Hepatocyte (in vitro differentiated cells): Measurements from ENCODE around the gene KCNMA1. TPM values are rescaled to one million over a fixed set of nuclear protein-coding genes. Genes with fewer than 3 reads are reported as not detected.

Source experiments
- DNase-seq: peaks from one replicate; pipeline ENCODE4 v3.0.0-alpha.2; 2016; ENCODE audit warnings: low spot score
- H2AFZ ChIP-seq: fragments of 200-600 bp; sonication (generic); 2 replicates; pipeline ENCODE4 v1.6.0; 2016; ENCODE audit warnings: antibody characterized with exemption, mild to moderate bottlenecking
- H3K27ac ChIP-seq: fragments of 200-600 bp; sonication (generic); 2 replicates; pipeline ENCODE4 v1.5.1; 2016; ENCODE audit warnings: mild to moderate bottlenecking
- H3K27me3 ChIP-seq: fragments of 200-600 bp; sonication (generic); 2 replicates; pipeline ENCODE4 v1.6.1; 2016
- H3K36me3 ChIP-seq: fragments of 200-600 bp; sonication (generic); replicated peaks from 2 replicates; pipeline ENCODE4 v1.5.1; 2016; ENCODE audit warnings: low read depth; ENCODE audit not compliant: insufficient read depth
- H3K4me1 ChIP-seq: fragments of 200-600 bp; sonication (generic); 2 replicates; pipeline ENCODE4 v1.5.1; 2016; ENCODE audit warnings: mild to moderate bottlenecking, moderate library complexity; ENCODE audit not compliant: insufficient read depth
- H3K4me2 ChIP-seq: fragments of 200-600 bp; sonication (generic); 2 replicates; pipeline ENCODE4 v1.6.0; 2016
- H3K4me3 ChIP-seq: fragments of 200-600 bp; sonication (generic); 2 replicates; pipeline ENCODE4 v1.5.1; 2016; ENCODE audit warnings: mild to moderate bottlenecking
- H3K79me2 ChIP-seq: fragments of 200-600 bp; sonication (generic); 2 replicates; pipeline ENCODE4 v1.6.0; 2017; ENCODE audit warnings: mild to moderate bottlenecking
- H3K9me2 ChIP-seq: fragments of 200-600 bp; sonication (generic); replicated peaks from 2 replicates; pipeline ENCODE4 v1.6.0; 2017; ENCODE audit warnings: mild to moderate bottlenecking; ENCODE audit not compliant: insufficient read depth
- H3K9me3 ChIP-seq: fragments of 200-600 bp; sonication (generic); 2 replicates; pipeline ENCODE4 v1.5.1; 2016; ENCODE audit warnings: low read depth, mild to moderate bottlenecking
- H4K20me1 ChIP-seq: fragments of 200-600 bp; sonication (generic); 2 replicates; pipeline ENCODE4 v1.6.0; 2016; ENCODE audit warnings: mild to moderate bottlenecking; ENCODE audit not compliant: insufficient read depth, poor library complexity, severe bottlenecking
- EZH2 ChIP-seq: fragments of 200-600 bp; sonication (generic); IDR thresholded peaks from 2 replicates; pipeline ENCODE4 v1.6.1; 2016; ENCODE audit warnings: antibody characterized with exemption, mild to moderate bottlenecking, borderline replicate concordance
- EZH2phosphoT487 ChIP-seq: fragments of 200-600 bp; sonication (generic); IDR thresholded peaks from one replicate; pipeline ENCODE4 v1.6.1; 2018; ENCODE audit warnings: antibody characterized with exemption, mild to moderate bottlenecking, low read depth, moderate library complexity; ENCODE audit not compliant: unreplicated experiment, severe bottlenecking
- WGBS: methylation state at CpG from one replicate; pipeline ENCODE4 v1.1.6; 2016; ENCODE audit warnings: low lambda C conversion rate; ENCODE audit errors: missing lambda C conversion rate; 5-methylcytosine and 5-hydroxymethylcytosine counted together
- polyA plus RNA-seq: library from polyadenylated mRNA; unstranded; fragments of >200 nt; fragmentation: Nextera tagmentation; extraction: Ambion mirVana; gene quantifications from 2 replicates; pipeline ENCODE4 v1.2.1, GENCODE V29; 2016
- total RNA-seq: library from RNA; depleted of rRNA; stranded (reverse); fragments of >200 nt; gene quantifications from 2 replicates; pipeline ENCODE4 v1.2.3, GENCODE V29; 2014
- TF ChIP-seq, protein P1 (sequence below): fragments of 200-600 bp; sonication (generic); IDR thresholded peaks from 2 replicates; pipeline ENCODE4 v1.5.1; 2016; ENCODE audit warnings: antibody characterized with exemption, mild to moderate bottlenecking; ENCODE audit not compliant: poor library complexity

Gene KCNMA1
- total and polyA plus RNA-seq, 2 experiments from 2014 or later = 42.6 to 73.3 TPM

GRCh38 chr10:77244746-77245145 lies 392.9 kb downstream of the KCNMA1 start:
- TF ChIP-seq EZH2 (no peak), EZH2phosphoT487 (no peak)
- TF ChIP-seq, protein P1, sequence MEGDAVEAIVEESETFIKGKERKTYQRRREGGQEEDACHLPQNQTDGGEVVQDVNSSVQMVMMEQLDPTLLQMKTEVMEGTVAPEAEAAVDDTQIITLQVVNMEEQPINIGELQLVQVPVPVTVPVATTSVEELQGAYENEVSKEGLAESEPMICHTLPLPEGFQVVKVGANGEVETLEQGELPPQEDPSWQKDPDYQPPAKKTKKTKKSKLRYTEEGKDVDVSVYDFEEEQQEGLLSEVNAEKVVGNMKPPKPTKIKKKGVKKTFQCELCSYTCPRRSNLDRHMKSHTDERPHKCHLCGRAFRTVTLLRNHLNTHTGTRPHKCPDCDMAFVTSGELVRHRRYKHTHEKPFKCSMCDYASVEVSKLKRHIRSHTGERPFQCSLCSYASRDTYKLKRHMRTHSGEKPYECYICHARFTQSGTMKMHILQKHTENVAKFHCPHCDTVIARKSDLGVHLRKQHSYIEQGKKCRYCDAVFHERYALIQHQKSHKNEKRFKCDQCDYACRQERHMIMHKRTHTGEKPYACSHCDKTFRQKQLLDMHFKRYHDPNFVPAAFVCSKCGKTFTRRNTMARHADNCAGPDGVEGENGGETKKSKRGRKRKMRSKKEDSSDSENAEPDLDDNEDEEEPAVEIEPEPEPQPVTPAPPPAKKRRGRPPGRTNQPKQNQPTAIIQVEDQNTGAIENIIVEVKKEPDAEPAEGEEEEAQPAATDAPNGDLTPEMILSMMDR = no peak
- no peaks in the 10 kb centered on the region for H3K9me3 ChIP-seq
- H3K4me2 ChIP-seq = no peak overlapping the region
- no peaks in the 10 kb centered on the region for H3K9me2 ChIP-seq
- H3K4me1 ChIP-seq = peaks cover 65% of the 10 kb centered on the region
- no peak overlapping the region for H3K27ac ChIP-seq
- WGBS = 50% methylated on average over 2 of the region's 2 CpGs
- H3K4me3 ChIP-seq = no peak overlapping the region
- no peaks in the 10 kb centered on the region for H4K20me1 ChIP-seq
- no peaks in the 10 kb centered on the region for H3K79me2 ChIP-seq
- H3K36me3 ChIP-seq = no peaks in the 10 kb centered on the region
- no peak for DNase-seq
- no peak overlapping the region for H2AFZ ChIP-seq
- H3K27me3 ChIP-seq = no peaks in the 10 kb centered on the region

DNA sequence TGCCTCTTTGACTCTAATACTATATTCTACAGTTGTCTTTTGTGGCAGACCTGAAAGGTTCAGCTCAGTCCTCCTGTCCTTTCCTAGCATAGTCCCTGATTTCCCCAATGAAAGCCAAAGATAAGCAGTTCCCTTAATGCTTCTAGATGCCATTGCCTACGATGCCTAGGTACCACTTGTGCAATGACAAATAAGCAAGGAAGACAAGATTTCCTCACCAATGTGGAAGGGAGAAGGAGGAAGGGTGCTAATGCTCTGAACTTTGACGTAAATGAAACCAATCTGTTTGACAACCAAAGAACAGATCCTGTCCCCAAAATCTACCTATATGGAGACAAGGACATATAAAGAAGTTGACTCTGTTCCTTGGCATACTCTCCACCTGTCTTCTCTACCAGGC lies 393.3 kb downstream of the KCNMA1 start:
- Histone ChIP-seq H3K9me2 (no peaks in the 10 kb centered on the region), H3K79me2 (no peaks in the 10 kb centered on the region), H2AFZ (no peak overlapping the region), H3K9me3 (no peaks in the 10 kb centered on the region), H3K27me3 (no peaks in the 10 kb centered on the region), H3K4me1 (peaks cover 69% of the 10 kb centered on the region), H3K36me3 (no peaks in the 10 kb centered on the region), H3K4me2 (no peak overlapping the region), H3K4me3 (no peak overlapping the region), H4K20me1 (no peaks in the 10 kb centered on the region), H3K27ac (no peak overlapping the region)
- no peak for DNase-seq
- 89% methylated on average over 2 of the region's 2 CpGs for WGBS
- TF ChIP-seq EZH2 = no peak
- TF ChIP-seq, protein P1 = no peak
- no peak for TF ChIP-seq EZH2phosphoT487

GRCh38 chr10:77241350-77241725 lies 396.3 kb downstream of the KCNMA1 start:
- Histone ChIP-seq H4K20me1 (no peaks in the 10 kb centered on the region), H3K9me3 (no peaks in the 10 kb centered on the region), H3K4me1 (peaks cover 57% of the 10 kb centered on the region), H3K79me2 (no peaks in the 10 kb centered on the region), H3K9me2 (no peaks in the 10 kb centered on the region), H3K36me3 (no peaks in the 10 kb centered on the region), H3K4me3 (no peak overlapping the region), H2AFZ (no peak overlapping the region), H3K4me2 (peak overlapping the region; percentile 10), H3K27me3 (no peaks in the 10 kb centered on the region), H3K27ac (peak overlapping the region; percentile 84)
- WGBS = 59% methylated on average over 3 of the region's 3 CpGs
- no peak for DNase-seq
- TF ChIP-seq EZH2phosphoT487 = no peak
- TF ChIP-seq, protein P1 = no peak
- no peak for TF ChIP-seq EZH2
